Measurements from ENCODE around the gene PRR15.

The PRR15 gene

DNA sequence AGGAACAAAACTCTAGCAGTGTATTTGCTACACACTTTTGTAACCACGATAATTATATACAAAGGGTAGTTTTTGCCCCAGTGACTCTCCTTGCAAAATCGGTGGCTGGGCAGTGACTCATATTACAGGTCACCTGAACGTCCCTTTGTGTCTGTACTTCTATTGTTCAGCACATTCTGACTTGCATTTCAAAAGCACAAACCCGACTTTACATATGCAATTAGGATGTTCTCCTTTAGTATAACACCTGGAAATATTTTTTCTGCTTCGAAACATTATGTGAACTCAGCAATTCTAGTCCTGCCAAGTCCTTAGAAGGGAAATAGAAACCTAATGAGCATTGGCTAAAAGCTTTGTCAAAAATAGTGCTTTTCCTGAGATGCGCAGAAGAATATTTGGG lies 6.0 kb downstream of the PRR15 start:
- no peak for DNase-seq (ENCODE audit: low read depth in 3 of 3)

DNA sequence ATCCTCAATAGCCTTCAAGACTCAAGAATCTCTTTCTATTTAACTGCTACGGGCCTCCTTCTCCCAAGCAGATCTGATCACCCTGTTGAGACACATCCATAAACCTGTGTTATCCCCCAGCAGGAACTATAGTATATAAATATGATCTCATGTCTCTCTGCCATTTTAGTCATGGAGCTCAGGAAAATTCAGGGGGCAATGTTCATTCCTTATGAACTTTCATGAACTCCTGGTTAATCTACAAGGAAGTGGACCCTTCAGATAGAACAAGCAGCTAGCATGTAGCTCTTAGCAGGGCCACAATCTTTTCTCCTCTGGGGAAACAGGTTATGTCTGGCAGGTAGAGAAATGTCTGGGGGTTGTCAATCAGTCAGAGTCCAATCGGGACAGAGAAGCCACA lies 8.9 kb downstream of the PRR15 start:
- DNase-seq (ENCODE audit: low read depth in 3 of 3), result no peak

DNA sequence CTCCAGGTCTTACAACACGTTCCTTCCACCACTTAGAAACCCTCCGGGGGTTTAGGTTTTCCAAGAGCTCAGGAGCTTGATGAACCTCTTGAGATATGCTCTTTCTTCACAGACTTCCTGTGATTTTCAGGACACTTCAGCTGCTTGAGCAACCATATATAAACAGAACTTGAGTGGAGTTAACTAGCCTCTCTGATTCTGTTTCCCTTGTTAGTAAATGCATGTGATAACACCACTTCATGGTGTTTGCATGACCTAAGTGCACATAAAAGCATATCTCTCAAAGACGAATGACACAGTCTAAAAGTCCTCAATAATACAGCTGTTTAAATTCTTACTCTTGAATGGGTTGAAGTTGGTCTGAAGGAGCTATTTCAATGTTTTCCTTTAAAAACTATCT lies 9.9 kb downstream of the PRR15 start:
- no peak for DNase-seq (ENCODE audit: low read depth in 3 of 3)

DNA sequence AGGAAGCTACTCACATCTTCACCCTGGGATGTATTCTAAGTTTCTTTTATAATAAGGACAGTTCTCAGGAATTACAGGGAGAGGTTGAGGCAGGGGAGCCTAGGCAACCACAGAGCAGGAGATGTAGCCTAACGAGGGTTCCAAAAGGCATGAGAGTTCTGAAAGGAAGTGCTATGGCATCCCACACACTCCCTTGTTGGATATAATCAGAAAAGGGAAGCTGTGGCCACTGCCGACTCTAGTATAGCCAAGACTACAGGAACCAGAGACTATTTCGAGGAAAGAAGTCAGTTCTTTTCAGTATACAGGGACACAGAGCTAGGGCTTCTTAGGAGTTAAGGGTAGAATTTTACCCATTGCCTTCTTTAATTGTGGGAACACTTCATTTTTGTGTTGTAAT lies 11.0 kb downstream of the PRR15 start:
- DNase-seq (ENCODE audit: low read depth in 3 of 3), result no peak

DNA sequence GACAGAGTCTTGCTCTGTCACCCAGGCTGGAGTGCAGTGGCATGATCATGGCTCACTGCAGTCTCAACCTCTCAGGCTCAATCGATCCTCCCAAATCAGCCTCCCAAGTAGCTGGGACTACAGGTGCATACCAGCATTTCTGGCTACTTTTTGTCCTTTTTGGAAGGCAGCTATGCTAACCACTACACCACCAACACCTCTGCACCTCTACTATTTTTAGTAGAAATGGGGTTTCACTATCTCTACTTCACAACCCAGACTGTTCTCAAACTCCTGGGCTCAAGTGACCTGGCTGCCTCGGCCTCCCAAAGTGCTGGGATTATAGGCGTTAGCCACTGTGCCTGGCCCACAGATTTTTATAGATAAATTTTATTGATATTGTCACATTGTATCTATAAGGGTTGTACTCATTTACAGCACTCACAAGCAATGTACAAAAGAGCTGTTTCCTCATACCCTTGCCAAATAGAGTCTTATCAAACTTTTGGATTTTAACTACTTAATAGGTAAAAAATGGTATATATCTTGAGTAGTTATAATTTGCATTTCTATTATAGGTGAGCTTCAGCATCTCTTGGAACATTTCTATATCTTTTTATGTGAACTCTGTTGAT lies 23.7 kb downstream of the PRR15 start:
- no peak for DNase-seq (ENCODE audit: low read depth in 3 of 3)

DNA sequence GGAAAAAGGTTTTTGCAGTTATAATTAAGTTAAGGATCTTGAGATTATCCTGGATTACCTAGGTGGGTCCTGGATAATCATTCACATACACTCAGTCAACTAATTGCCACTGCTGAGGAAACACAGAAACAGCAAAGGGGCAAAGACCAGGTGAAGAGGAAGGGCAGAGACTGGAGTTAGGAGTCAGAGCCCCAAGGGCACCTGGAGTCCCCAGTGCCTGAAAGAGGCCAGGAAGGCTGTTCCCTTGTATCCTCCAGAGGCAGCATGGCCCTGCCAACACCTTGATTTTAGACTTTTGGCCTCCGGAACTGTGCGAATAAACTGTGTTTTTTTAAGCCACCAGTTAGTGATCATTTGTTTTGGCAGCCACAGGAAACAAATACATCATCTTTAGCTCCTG lies 24.6 kb downstream of the PRR15 start:
- DNase-seq (ENCODE audit: low read depth in 3 of 3), result no peak

DNA sequence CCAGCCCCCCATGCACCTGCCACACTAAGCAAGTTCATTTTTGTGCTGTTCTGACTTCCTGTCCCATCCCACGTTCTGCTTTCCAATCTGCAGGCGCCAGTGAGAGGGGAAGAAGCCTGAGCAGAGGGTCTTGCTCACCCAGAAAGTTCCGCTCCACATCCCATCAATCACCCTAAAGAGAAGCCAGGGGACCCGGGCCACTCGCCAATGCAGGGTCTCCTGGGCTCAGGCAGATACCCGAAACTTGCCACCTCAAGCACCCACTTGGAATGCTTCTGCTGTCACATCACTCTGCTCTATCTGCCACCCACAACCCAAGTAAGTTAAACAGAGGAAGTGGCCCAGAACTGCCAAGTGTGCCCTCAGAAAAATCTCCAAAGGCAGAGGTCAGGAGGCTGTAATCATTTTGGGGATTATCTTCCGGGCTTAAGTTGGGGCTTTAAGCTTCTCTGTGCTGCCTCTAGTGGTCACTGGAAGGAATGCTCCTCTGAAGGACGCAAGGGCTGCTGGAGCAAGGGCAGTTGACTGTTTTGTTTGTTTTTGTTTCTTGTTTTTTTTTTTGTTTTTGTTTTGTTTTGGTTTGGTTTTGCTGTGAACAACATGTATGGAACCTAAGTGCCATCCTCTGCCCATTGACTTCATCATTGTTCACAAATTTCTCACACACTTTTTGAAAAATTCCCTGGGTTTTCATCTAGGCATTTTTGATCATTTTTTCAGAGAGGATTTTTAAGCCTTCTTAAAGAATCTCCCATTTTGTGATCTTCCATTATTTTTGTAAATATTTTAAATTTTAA lies 25.5 kb downstream of the PRR15 start:
- no peak for DNase-seq (ENCODE audit: low read depth in 3 of 3)

DNA sequence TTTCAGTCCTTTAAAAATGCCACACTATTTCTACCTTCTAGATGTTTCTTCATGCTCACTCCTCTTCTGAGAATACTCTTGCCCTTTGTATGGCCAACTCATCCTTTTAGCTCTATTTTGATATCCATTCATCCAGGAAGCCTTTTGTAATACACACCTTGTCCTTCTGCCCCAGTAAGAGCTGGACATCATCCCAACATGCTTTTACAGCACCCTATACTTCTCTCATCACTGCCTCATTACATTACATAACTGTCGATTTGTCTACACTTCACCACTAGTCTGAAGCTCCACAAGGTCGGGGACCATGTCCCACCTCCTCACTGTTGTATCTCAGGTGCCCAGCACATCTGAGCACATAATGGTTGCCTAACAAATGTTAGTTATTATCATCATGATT lies 29.2 kb downstream of the PRR15 start:
- DNase-seq (ENCODE audit: low read depth in 3 of 3), result no peak

DNA sequence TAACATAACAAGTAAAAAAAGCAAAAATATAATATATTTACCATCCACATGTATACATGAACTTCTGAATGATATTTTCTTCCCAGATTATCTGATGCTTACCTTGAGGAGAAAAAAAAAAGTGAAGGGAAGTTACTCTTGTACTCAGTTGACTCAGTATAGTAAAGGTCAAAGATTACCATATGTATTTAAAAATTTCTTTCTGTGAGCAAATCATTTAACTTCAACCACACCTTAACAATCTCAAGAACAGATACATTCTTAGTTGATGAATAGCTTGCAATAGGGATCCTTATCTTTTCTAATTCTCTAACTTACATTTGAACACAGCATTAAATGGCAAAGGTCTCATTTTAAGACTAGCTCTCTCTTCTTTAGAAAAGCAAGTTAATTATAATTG lies 29.8 kb downstream of the PRR15 start:
- no peak for DNase-seq (ENCODE audit: low read depth in 3 of 3)

DNA sequence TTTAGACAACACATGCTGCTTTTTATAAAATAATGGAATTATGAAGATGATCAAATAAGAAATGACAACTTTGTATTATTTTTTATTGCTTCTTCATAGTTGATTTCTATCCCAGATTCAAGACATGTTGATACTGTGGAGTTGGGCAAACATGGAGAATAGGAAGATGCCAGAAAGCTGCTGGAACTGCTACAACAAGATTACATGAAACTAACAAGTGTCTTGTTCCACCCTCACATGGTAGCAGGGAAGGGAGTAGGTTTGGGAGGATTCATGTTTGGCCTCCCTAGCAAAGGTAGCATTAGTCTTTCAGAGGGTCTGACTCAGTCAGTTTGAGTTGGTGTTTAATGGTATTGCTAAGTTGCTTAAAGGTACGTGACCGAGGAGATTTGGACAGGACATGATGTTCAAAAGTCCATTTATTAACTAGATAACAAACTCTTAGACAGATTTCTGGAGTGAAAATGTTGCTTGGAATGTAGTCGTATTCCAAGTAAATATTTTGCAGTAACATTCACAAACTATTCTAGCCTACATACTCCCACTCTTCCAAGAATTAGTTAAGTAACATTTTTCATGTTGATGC lies 33.1 kb downstream of the PRR15 start:
- no peak for DNase-seq (ENCODE audit: low read depth in 3 of 3)

DNA sequence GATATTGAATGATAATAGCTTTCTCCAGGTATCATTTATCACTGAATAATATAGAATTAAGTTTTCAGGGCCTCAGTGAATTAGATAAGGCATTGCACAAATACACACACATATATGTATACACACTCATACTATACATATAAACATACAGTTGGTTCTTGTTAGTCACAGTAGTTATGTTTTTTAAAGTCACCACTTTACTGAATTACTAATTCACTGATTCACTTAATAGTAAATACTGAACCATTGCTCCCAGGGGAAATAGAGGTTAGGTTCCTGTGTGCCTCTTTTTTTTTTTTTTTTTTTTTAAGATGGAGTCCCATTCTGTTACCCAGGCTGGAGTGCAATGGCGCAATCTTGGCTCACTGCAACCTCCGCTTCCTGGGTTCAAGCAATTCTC lies 33.6 kb downstream of the PRR15 start:
- no peak for DNase-seq (ENCODE audit: low read depth in 3 of 3)

DNA sequence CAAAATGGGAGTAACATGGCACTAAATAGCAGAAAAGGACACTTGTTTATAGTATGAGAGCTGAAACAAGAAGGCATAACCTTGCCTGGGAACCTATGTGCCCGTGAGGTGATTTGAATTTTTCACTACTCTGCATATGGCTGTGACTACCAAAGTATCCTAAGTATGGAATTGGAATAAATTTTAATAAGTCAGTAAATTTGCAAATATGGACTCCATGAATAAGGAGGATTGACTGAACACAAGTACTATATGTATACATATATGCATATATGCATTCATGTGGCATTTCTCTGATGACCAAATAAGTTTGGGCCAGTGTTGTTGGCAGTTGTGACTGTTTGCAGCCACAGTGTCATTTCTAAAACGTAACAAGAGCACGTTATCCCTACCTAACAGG lies 34.5 kb downstream of the PRR15 start:
- DNase-seq (ENCODE audit: low read depth in 3 of 3), result no peak

DNA sequence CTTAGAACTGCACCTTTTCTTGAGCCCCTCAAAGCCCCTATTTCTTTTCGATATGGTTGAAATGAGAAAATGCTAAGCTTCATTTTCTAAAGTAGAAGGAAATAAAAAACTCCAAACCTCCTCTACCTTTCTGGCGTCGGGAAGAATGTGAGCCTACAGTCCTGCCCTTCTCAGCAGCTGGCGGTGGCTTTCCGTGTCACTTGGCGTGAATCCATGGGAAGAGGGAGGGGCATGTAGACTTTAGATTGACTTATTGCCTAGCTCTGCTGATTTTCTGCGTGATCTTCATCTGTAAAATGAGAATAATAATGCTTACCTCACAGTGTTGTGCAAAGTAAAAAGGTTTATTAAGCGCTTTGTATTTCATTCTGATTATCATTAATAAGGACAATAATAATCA lies 35.0 kb downstream of the PRR15 start:
- no peak for DNase-seq (ENCODE audit: low read depth in 3 of 3)

DNA sequence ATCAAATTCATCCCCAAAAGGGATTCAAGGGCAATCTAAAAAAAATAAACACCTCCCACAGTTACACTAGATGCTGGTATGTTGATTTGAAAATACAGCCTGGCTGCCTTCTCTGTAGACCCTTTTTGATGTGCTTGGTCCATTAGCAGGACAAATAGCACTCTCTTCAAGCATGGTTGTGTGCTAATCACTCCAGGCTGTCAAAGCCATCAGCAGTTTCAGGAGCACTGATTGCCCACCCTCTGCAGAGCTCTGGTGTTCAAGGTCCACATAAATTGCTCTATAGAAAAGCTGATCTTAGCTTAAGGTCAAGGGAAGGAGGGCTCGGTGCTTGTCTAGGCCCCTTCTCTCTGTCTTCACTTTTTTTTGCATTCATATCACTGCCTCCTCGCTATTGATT lies 35.4 kb downstream of the PRR15 start:
- no peak for DNase-seq (ENCODE audit: low read depth in 3 of 3)

DNA sequence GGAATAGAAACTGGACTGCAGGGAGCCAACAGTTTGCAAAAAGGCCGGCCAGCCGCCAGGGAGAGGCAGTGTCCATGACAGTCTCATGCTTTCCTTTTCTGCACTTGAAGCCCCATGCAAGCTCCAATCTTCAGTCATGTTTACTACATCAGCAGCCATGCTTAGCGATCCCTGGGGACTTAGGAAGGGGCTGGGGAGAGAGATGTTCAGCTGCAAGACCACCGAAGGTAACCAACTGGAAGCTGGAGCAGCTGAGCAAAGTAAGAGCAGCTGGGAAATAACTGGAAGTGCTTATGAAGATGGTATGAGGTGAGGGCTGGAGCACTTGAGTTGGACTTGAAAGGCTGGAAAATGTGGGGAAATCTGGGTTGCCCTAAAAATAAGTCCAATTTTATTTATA lies 37.0 kb downstream of the PRR15 start:
- DNase-seq (ENCODE audit: low read depth in 3 of 3), result no peak

DNA sequence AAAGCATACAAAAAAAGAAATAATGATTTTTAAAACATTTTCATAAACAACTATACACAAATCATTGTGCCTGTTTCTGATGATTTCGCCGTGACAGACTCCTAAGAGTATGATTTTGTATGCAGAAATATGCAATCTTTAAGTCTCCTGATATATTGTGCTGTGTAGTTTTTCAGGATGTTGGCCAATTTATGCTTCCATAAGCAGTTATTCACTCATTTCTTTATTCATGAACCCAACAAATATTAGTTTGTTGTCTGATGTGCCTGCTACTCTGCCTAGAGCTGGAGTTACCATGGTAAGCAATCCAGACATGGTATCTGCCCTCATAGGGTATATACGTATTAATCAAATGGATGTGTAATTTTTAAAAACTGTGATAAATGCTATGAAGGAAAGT lies 40.4 kb downstream of the PRR15 start:
- DNase-seq (ENCODE audit: low read depth in 3 of 3), result no peak

DNA sequence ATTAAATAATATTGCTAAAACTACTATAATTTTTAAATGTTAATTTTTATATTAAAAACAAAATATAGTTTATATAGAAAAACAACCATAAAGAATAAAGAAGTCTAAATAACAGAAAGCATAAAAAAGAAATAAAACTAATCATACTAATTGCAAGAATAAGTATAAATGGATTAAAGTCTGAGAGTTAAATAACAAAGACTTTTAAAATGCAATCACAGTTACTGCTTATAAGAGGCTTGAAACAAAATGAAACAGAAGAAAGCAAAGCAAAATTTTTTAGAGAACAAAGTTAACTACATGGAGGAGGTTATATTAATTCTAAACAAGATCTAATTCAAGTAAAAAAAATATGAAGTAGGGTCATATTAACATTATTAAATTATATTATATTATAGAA lies 41.1 kb downstream of the PRR15 start:
- no peak for DNase-seq (ENCODE audit: low read depth in 3 of 3)

DNA sequence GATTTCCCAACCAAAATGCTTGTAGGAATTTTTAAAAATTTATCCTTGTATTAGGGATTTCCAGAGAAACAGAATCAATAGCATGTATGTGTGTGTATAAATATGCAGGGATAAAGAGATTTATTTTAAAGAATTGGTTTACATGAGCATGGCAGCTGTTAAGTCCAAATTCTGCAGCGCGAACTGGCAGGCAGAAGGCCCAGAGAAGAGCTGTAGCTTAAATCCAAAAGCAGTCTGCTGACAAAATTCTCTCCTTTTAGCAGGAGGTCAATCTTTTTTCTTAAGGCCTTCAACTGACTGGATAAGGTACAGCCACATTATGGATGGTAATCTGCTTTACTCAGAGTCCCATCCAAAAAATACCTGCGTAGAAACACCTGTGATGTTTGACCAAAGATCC lies 42.0 kb downstream of the PRR15 start:
- no peak for DNase-seq (ENCODE audit: low read depth in 3 of 3)

DNA sequence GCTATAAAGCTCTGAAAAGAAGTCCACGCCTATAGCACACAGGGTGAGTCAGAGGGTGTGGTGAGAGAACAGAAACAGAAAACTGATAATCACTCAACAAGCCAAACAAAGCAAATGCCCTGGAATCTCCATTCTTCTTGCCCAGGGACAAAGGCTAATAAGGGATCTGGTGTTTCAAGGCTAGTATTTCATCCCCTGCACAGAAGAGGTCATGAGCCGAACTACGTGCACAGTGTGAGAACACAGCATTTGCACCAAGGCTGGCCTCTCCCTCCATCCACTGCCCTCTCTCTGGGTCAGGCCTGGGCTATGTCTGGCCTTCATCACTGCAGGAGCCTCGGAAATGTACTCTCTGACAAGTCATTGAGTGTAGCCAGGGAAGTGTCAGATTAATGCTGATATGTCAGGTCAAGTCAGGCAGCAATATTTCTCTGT lies 42.7 kb downstream of the PRR15 start:
- DNase-seq (ENCODE audit: low read depth in 3 of 3), result no peak

DNA sequence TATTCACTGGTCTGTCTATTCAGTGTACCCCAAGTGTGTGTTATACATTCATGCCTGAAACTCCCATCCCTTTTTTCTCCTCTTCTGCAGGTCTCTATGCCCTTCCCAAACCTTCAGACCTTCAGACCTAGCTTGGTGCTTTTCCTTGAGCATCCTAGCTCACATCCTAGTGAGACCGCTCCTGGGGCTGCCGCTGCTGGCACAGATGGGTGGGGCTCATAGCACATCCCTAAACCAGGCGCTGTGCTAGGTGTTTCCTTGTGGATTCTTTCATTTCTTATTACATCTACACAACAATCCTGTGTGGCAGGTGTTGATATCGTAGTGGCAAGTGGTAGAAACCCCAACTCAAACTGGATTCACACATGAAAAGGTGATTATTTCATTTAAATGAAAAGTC lies 43.2 kb downstream of the PRR15 start:
- DNase-seq (ENCODE audit: low read depth in 3 of 3), result no peak

DNA sequence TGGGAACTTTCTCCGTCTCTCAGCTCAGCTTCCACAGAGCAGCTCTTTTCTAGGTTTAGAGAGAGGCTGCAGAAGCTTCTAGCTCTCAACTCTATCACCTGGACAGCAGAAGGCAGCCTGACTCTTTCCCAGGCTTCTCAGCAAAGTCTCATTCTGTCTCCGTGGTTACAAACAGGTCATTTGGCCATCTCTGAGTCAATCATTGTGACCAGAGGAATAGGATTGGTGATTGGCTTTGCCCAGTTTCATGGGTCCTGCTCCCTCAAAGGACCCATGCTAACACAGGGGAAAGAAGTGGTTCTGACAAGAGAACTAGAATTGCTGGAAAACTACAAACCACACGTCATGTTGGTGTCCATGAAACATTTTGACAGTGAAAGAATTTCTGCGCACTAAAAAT lies 43.6 kb downstream of the PRR15 start:
- DNase-seq (ENCODE audit: low read depth in 3 of 3), result no peak

DNA sequence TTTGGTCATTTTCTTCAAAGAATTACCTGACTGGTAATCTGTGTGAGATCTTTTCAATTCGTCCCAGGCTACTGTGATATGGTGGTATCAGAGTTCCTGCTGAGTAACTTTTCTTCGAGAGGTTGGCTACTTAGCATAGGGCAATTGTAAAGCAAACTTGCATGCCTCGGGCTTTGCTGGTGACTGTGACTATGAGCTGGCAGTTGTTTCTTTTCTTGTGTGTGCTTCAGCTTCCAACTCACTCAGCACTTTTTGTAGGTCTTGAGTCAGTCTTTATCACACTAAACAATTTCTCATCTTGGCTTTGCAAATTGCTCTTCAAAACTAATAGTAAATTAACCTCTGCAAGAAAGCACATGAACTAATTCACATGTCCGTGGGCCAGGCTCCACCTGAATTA lies 44.3 kb downstream of the PRR15 start:
- no peak for DNase-seq (ENCODE audit: low read depth in 3 of 3)

Measured in stimulated activated CD4-positive, alpha-beta T cell treated with anti-CD3 and anti-CD28 coated beads, TNF-alpha, amount 100 ng/mL, for 4 hours (primary cell).